NCI-H1694 treated with DMSO at 0.1 percent for 48 hours (cell line): ENCODE data around the gene MBNL2.

Experiments
- DNase-seq: peaks from one replicate; lab custom pipeline; 2025; lab: John Stamatoyannopoulos, UW

MBNL2 gene

GRCh38 chr13:97423300-97424045 lies 201.3 kb downstream of the MBNL2 start:
- DNase-seq, result no peak

- DNase-seq, result no peak
Observed at GRCh38 chr13:97425590-97425989, 203.5 kb downstream of the MBNL2 start.

GRCh38 chr13:97426695-97427094 lies 204.6 kb downstream of the MBNL2 start:
- no peak for DNase-seq

- no peak for DNase-seq
Observed at GRCh38 chr13:97429681-97430081, 207.5 kb downstream of the MBNL2 start.

- DNase-seq, result no peak
Observed at GRCh38 chr13:97430296-97430695, 208.2 kb downstream of the MBNL2 start.

- no peak for DNase-seq
Observed at GRCh38 chr13:97431171-97431764, 209.1 kb downstream of the MBNL2 start.

GRCh38 chr13:97432232-97432916 lies 210.2 kb downstream of the MBNL2 start:
- DNase-seq, result no peak

GRCh38 chr13:97432917-97433726 lies 211.0 kb downstream of the MBNL2 start:
- peak; percentile 99 for DNase-seq

GRCh38 chr13:97433727-97434396 lies 211.7 kb downstream of the MBNL2 start, which contains the start of gene RAP2A:
TSS of gene RAP2A (plus strand) at chr13:97434169. CDS start at chr13:97434471, 302 bp downstream.
- peak; percentile 75 for DNase-seq

GRCh38 chr13:97434397-97435201 lies 212.5 kb downstream of the MBNL2 start:
- DNase-seq, result peak; percentile 46

- no peak for DNase-seq
Observed at GRCh38 chr13:97435323-97435722, 213.2 kb downstream of the MBNL2 start.

GRCh38 chr13:97435794-97436193 lies 213.7 kb downstream of the MBNL2 start:
- no peak for DNase-seq

GRCh38 chr13:97436845-97437244 lies 214.7 kb downstream of the MBNL2 start:
- no peak for DNase-seq

GRCh38 chr13:97437729-97438128 lies 215.6 kb downstream of the MBNL2 start:
- DNase-seq, result no peak

GRCh38 chr13:97438856-97439595 lies 216.9 kb downstream of the MBNL2 start:
- no peak for DNase-seq

- DNase-seq, result no peak
Observed at GRCh38 chr13:97440598-97441170, 218.6 kb downstream of the MBNL2 start.

GRCh38 chr13:97441368-97441767 lies 219.2 kb downstream of the MBNL2 start:
- no peak for DNase-seq
